IPS-20b (cell line): ENCODE results near the gene HRK.

Experiments used
- H3K27ac ChIP-seq: one replicate; pipeline ENCODE4 v1.5.1; 2013; ENCODE audit warnings: low read length
- H3K27me3 ChIP-seq: 2 replicates; pipeline ENCODE4 v1.6.1; 2013; ENCODE audit warnings: mild to moderate bottlenecking, low read length, inconsistent platforms; ENCODE audit not compliant: insufficient read depth
- H3K36me3 ChIP-seq: 2 replicates; pipeline ENCODE4 v1.6.1; 2013; ENCODE audit warnings: low read depth, mild to moderate bottlenecking, inconsistent platforms, low read length, moderate library complexity; ENCODE audit not compliant: insufficient read depth
- H3K4me1 ChIP-seq: 2 replicates; pipeline ENCODE4 v1.6.1; 2013; ENCODE audit warnings: mild to moderate bottlenecking, control low read depth, inconsistent platforms, low read length, moderate library complexity; ENCODE audit not compliant: insufficient read depth
- H3K4me3 ChIP-seq: 2 replicates; pipeline ENCODE4 v1.5.1; 2013; ENCODE audit warnings: mild to moderate bottlenecking, low read length, inconsistent platforms
- H3K9ac ChIP-seq: 2 replicates; pipeline ENCODE4 v1.6.1; 2013; ENCODE audit warnings: low read depth, mild to moderate bottlenecking, inconsistent platforms, low read length, moderate library complexity
- H3K9me3 ChIP-seq: 2 replicates; pipeline ENCODE4 v1.6.1; 2013; ENCODE audit warnings: mild to moderate bottlenecking, low read depth, low read length, inconsistent platforms; ENCODE audit not compliant: insufficient read depth

HRK gene

DNA sequence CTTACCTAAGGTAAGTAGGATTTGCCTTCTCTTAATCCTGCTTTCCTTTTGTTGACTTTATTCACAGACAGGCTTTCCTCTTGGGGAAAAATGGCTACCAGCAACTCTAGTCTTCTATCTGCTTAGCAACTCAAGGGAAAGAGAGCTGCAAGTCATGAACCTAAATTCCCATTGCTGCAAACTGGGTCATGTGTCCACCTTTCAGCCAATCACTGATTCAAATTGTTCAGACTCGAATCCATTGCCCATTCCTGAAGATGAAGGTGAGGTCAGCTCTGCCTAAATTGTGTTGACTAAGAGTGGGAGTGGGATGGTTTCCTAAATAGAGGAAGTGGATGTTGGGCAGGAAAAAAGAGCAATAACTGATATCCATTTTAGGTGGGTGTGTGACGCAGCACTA is 37.2 kb upstream of the HRK start:
- H3K36me3 ChIP-seq, result peaks cover 8% of the 10 kb centered on the region; the same call in 1 of the 2 replicates
- peaks cover 3% of the 10 kb centered on the region; the same call in 1 of the 2 replicates for H3K4me1 ChIP-seq
- H3K27me3 ChIP-seq, result no peaks in the 10 kb centered on the region
- no peaks in the 10 kb centered on the region for H3K9me3 ChIP-seq
- no peak overlapping the region for H3K4me3 ChIP-seq
- H3K9ac ChIP-seq, result no peak overlapping the region
- no peak overlapping the region for H3K27ac ChIP-seq

DNA sequence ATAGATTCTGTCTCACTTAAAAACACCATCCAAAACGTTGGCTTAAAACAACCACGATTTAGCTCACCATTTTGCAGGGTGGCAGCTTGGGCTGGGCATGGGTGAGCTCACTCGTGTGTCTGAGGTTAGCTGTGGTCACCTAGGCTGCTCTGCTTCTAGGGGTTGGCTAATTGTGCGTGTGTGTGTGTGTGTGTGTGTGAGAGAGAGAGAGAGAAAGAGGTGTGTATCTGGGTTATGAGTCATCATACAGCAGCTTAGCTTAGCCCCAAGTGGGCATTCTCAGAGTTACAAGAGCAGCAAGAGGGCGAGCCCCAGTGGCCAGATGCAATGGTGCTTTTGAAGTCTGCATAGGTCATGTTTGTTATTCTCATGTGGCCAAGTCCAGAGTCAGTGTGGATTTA is 35.5 kb upstream of the HRK start:
- Histone ChIP-seq H3K27ac (no peak overlapping the region), H3K9ac (no peak overlapping the region), H3K9me3 (no peaks in the 10 kb centered on the region), H3K27me3 (no peaks in the 10 kb centered on the region), H3K4me1 (peaks cover 3% of the 10 kb centered on the region; the same call in 1 of the 2 replicates), H3K36me3 (peaks cover 9% of the 10 kb centered on the region; the same call in 1 of the 2 replicates), H3K4me3 (no peak overlapping the region)

DNA sequence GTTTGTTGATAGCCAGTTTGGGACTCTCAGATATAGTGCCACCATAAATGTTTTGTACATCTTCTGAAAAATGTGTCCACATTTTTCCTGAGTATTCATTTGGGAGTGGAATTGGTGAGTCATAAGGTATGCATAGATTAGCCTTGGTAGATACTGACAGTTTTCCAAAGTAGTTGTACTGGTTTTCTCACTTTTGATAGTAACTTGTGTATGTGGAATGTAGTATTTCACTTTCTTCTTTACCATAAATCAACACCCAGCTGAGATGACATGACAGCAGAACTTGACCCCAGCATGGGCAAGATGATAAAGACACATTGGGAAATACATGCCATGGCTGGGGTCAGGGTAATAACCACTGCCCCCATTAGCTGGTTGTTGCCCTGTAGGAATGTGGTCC is 34.9 kb upstream of the HRK start:
- Histone ChIP-seq H3K27me3 (no peaks in the 10 kb centered on the region), H3K36me3 (peaks cover 9% of the 10 kb centered on the region; the same call in 1 of the 2 replicates), H3K9ac (no peak overlapping the region), H3K4me1 (peaks cover 3% of the 10 kb centered on the region; the same call in 1 of the 2 replicates), H3K27ac (no peak overlapping the region), H3K9me3 (no peaks in the 10 kb centered on the region), H3K4me3 (no peak overlapping the region)

DNA sequence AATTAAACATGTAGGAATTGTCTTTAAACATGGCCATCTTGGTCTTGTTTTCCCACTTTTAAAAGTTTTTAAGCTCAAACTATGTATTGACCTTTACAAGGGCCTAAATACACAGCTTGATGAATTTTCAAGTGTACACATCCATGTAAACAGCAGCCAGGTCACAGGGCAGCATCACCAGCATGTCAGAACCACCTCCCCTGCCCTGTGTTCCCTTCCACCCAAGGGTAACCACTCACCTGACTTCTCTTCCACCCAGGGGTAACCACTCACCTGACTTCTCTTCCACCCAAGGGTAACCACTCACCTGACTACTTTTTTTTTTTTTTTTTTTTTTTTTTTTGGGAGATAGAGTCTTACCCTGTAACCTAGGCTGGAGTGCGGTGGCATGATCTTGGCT is 34.1 kb upstream of the HRK start:
- no peaks in the 10 kb centered on the region for H3K9me3 ChIP-seq
- no peak overlapping the region for H3K4me3 ChIP-seq
- H3K36me3 ChIP-seq, result peaks cover 9% of the 10 kb centered on the region; the same call in 1 of the 2 replicates
- no peak overlapping the region for H3K27ac ChIP-seq
- H3K9ac ChIP-seq, result no peak overlapping the region
- no peaks in the 10 kb centered on the region for H3K27me3 ChIP-seq
- no peaks in the 10 kb centered on the region for H3K4me1 ChIP-seq

DNA sequence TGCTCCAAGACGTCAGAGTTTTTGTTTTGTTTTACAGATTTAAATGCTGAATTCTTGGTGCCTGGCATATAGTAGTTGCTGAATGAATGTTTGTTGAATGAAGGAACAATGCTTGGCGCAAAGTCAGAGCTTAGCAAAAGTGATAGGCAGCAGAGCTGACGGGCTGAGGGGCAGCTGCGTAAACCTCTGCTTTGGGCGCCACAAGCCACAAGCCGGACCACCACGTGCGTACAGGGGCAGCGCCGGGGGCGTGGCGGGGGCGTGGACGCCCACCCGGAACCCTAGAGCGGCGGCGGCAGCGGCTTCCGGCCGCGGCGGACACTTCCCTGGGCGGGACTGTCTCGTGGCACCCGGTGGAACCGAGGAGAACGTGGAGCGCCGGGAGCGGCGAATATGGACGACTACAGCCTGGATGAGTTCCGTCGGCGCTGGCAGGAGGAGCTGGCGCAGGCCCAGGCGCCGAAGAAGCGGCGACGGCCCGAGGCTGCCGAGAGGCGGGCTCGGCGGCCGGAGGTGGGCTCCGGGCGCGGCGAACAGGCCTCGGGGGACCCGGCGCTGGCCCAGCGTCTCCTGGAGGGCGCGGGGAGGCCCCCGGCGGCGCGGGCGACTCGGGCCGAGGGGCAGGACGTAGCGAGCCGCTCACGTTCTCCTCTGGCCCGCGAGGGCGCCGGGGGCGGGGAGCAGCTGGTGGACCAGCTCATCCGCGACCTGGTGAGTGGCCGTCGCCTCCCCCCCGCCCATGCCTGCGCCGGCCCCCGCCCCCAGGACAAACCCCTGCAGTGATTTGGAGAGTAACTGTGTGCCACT is 29.6 kb upstream of the HRK start, which contains the start of gene FBXW8:
TSS of gene FBXW8 (plus strand) at position 306 of the 807 bp plus-strand sequence. CDS start at position 394, 88 bp downstream.
- Histone ChIP-seq H3K27ac (no peak within 1 kb of the TSS), H3K9me3 (no peaks in the 10 kb centered on the region), H3K36me3 (peaks cover 5% of the 10 kb centered on the region; the same call in 1 of the 2 replicates), H3K4me1 (no peaks in the 10 kb centered on the region; the same call in 1 of the 2 replicates), H3K4me3 (peak within 1 kb of the TSS; percentile 80), H3K27me3 (peaks cover 7% of the 10 kb centered on the region; the same call in 1 of the 2 replicates), H3K9ac (peak within 1 kb of the TSS; percentile 71)

DNA sequence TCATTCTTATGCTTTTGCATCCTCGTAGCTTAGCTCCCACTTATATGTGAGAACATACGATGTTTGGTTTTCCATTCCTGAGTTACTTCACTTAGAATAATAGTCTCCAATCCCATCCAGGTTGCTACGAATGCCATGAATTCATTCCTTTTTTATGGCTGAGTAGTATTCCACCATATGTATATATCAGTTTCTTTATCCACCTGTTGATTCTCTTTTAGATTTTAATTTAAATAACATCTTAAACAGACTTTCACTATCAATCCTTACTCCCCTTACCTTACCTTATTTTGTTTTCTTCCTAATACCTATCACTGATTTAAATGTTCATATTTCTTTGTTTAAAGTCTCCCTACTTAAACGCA is 29.0 kb upstream of the HRK start:
- H3K9me3 ChIP-seq, result no peaks in the 10 kb centered on the region
- peak overlapping the region; percentile 80 for H3K4me3 ChIP-seq
- peaks cover 5% of the 10 kb centered on the region; the same call in 1 of the 2 replicates for H3K36me3 ChIP-seq
- H3K4me1 ChIP-seq, result no peaks in the 10 kb centered on the region; the same call in 1 of the 2 replicates
- no peak overlapping the region for H3K27ac ChIP-seq
- peak overlapping the region; percentile 71; the same call in 1 of the 2 replicates for H3K9ac ChIP-seq
- H3K27me3 ChIP-seq, result peaks cover 7% of the 10 kb centered on the region; the same call in 1 of the 2 replicates

DNA sequence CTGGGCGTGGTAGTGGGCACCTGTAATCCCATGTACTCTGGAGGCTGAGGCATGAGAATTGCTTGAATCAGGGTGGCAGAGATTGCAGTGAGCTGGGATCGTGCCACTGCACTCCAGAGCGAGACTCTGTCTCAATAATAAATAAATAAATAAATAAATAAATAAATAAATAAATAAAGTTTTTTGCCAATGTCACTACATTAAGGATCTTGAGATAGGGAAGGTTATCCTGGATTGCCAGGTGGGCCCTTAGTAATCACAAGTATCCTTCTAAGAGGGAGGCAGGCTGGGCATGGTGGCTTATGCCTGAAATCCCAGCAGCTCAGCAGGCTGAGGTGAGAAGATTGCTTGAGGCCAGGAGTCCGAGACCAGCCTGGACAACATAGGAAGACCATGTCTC is 25.0 kb upstream of the HRK start:
- Histone ChIP-seq H3K4me3 (no peak overlapping the region), H3K27me3 (peaks cover 7% of the 10 kb centered on the region; the same call in 1 of the 2 replicates), H3K9me3 (no peaks in the 10 kb centered on the region), H3K36me3 (no peaks in the 10 kb centered on the region), H3K27ac (no peak overlapping the region), H3K9ac (no peak overlapping the region), H3K4me1 (no peaks in the 10 kb centered on the region; the same call in 1 of the 2 replicates)

DNA sequence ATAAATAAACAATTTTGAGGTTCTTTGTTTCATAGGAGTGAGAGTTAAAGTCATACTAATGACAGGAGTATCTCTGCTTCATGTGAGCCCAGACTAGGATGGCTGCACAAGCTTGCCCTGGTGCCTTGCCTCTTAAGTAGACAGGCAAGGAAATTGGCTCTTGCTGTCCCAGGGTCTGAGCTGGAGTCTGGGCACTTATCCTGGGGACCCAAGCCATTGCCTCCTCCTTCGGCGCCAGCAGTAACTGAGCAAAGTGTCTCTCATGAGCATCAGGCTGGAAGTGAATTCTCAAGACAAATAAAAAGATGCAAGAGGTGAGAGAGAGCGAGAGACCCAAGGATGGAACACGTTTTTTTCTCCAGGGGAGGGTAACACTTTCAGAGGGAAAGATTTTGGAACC is 22.6 kb upstream of the HRK start:
- H3K9me3 ChIP-seq, result no peaks in the 10 kb centered on the region
- peaks cover 10% of the 10 kb centered on the region; the same call in 1 of the 2 replicates for H3K27me3 ChIP-seq
- no peaks in the 10 kb centered on the region for H3K36me3 ChIP-seq

DNA sequence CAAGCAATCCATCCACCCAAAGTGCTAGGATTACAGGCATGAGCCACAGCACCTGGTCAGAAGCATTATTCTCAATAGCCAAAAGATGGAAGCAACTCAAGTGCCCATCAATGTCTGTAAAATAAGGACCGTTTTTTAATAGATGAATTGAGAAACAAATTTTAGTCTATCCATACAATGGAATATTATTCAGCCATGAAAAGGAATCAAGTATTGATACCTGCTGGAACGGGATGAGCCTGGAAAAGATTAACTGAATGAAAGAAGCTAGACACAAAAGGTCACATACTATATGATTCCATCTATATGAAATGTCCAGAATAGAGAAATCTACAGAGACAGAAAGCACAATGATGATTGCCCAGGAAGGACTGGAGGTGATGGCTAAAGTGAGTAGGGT is 20.4 kb upstream of the HRK start:
- Histone ChIP-seq H3K27me3 (peaks cover 15% of the 10 kb centered on the region; the same call in 1 of the 2 replicates), H3K27ac (no peak overlapping the region), H3K9ac (no peak overlapping the region)

More for the DNA sequence above, 22.6 kb upstream of the HRK start:
- Histone ChIP-seq H3K4me1 (no peaks in the 10 kb centered on the region; the same call in 1 of the 2 replicates), H3K9ac (no peak overlapping the region), H3K27ac (no peak overlapping the region), H3K4me3 (no peak overlapping the region)

DNA sequence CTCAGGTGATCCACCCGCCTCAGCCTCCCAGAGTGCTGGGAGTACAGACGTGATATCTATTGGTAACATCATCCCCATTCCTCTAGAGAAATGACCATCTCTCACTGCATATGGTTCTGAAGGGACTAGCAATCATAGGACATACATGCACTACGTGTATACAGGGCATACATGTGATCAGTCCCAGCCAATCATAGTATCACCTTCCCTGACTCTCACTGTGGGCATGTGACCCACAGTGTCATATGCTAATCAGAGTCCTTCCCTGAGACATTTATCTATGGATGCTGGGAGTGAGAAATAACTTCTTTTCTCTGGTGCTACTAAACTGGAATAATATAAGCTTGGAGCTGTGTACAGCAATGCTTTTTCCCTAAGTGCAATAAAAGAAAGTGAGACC is 17.4 kb upstream of the HRK start:
- H3K27me3 ChIP-seq, result peaks cover 15% of the 10 kb centered on the region; the same call in 1 of the 2 replicates
- no peak overlapping the region for H3K4me3 ChIP-seq
- no peaks in the 10 kb centered on the region for H3K9me3 ChIP-seq
- H3K4me1 ChIP-seq, result no peaks in the 10 kb centered on the region
- H3K27ac ChIP-seq, result no peak overlapping the region
- no peak overlapping the region for H3K9ac ChIP-seq
- H3K36me3 ChIP-seq, result no peaks in the 10 kb centered on the region

More for the DNA sequence above, 20.4 kb upstream of the HRK start:
- Histone ChIP-seq H3K4me1 (no peaks in the 10 kb centered on the region; the same call in 1 of the 2 replicates), H3K4me3 (no peak overlapping the region), H3K9me3 (no peaks in the 10 kb centered on the region), H3K36me3 (no peaks in the 10 kb centered on the region)

DNA sequence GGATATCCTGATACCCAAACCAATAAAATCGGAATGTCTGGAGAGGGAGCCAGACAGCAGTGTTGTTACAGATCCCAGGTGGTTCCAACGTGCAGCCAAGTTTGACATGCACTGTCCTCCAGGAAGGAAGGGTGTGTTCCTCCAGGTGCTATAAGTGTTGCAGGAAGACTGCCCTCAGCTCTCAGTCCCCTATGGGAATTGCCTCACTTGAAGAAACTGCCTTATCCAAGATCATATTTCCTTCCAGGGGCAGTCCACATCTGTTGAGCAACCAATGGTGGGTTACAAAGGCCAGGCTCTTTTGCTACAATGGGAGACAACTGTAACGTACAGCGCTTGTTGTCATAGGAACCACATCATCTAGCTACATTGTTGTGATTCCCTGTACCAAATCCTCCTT is 16.2 kb upstream of the HRK start:
- Histone ChIP-seq H3K27me3 (peaks cover 15% of the 10 kb centered on the region; the same call in 1 of the 2 replicates), H3K36me3 (no peaks in the 10 kb centered on the region), H3K9me3 (no peaks in the 10 kb centered on the region), H3K9ac (no peak overlapping the region), H3K4me1 (no peaks in the 10 kb centered on the region), H3K4me3 (no peak overlapping the region), H3K27ac (no peak overlapping the region)
